ENCODE measurements around the gene UBASH3A.
"Not testable (repeated sequence)": the region's sequence is repeated elsewhere in the genome, so short reads cannot be mapped to it uniquely, and the experiment has no call there.

The UBASH3A gene

GRCh38 chr21:42454786-42455185 is 51.1 kb downstream of the UBASH3A start:
- in situ Hi-C loops (cut with MboI; ENCODE audit: low pct_unique_long_range_greater_than_20kb, low sequenced_read_pairs) = no loop called here
- DNase-seq = no peak

GRCh38 chr21:42455196-42455595 is 51.5 kb downstream of the UBASH3A start:
- in situ Hi-C loops (cut with MboI; ENCODE audit: low pct_unique_long_range_greater_than_20kb, low sequenced_read_pairs) = no loop called here
- no peak for DNase-seq

GRCh38 chr21:42455754-42456440 is 52.2 kb downstream of the UBASH3A start:
- in situ Hi-C loops (cut with MboI; ENCODE audit: low pct_unique_long_range_greater_than_20kb, low sequenced_read_pairs) = no loop called here
- no peak for DNase-seq

- in situ Hi-C loops (cut with MboI; ENCODE audit: low pct_unique_long_range_greater_than_20kb, low sequenced_read_pairs) = no loop called here
- no peak for DNase-seq
Observed at GRCh38 chr21:42456457-42456856, 52.8 kb downstream of the UBASH3A start.

- DNase-seq = no peak
- in situ Hi-C loops (cut with MboI; ENCODE audit: low pct_unique_long_range_greater_than_20kb, low sequenced_read_pairs) = no loop called here
Observed at GRCh38 chr21:42459082-42459460, 55.4 kb downstream of the UBASH3A start.

GRCh38 chr21:42459546-42460215 is 56.0 kb downstream of the UBASH3A start:
- no peak for DNase-seq
- in situ Hi-C loops (cut with MboI; ENCODE audit: low pct_unique_long_range_greater_than_20kb, low sequenced_read_pairs) = no loop called here

- in situ Hi-C loops (cut with MboI; ENCODE audit: low pct_unique_long_range_greater_than_20kb, low sequenced_read_pairs) = no loop called here
- DNase-seq = peak; percentile 44
Observed at GRCh38 chr21:42460391-42461184, 56.9 kb downstream of the UBASH3A start.

- DNase-seq = no peak
- in situ Hi-C loops (cut with MboI; ENCODE audit: low pct_unique_long_range_greater_than_20kb, low sequenced_read_pairs) = no loop called here
Observed at GRCh38 chr21:42461185-42461520, 57.5 kb downstream of the UBASH3A start.

GRCh38 chr21:42461881-42462877 is 58.5 kb downstream of the UBASH3A start:
- no peak for DNase-seq
- in situ Hi-C loops (cut with MboI; ENCODE audit: low pct_unique_long_range_greater_than_20kb, low sequenced_read_pairs) = no loop called here

GRCh38 chr21:42463861-42464515 is 60.3 kb downstream of the UBASH3A start:
- in situ Hi-C loops (cut with MboI; ENCODE audit: low pct_unique_long_range_greater_than_20kb, low sequenced_read_pairs) = no loop called here
- peak; percentile 66 for DNase-seq

- peak; percentile 89 for DNase-seq
- in situ Hi-C loops (cut with MboI; ENCODE audit: low pct_unique_long_range_greater_than_20kb, low sequenced_read_pairs) = no loop called here
Observed at GRCh38 chr21:42465008-42465802, 61.5 kb downstream of the UBASH3A start.

GRCh38 chr21:42465803-42466127 is 62.1 kb downstream of the UBASH3A start:
- DNase-seq = no peak

GRCh38 chr21:42466700-42467099 is 63.0 kb downstream of the UBASH3A start:
- DNase-seq = no peak
- in situ Hi-C loops (cut with MboI; ENCODE audit: low pct_unique_long_range_greater_than_20kb, low sequenced_read_pairs) = no loop called here

More at GRCh38 chr21:42465803-42466127, 62.1 kb downstream of the UBASH3A start:
- in situ Hi-C loops (cut with MboI; ENCODE audit: low pct_unique_long_range_greater_than_20kb, low sequenced_read_pairs) = no loop called here

GRCh38 chr21:42467140-42467983 is 63.7 kb downstream of the UBASH3A start:
- in situ Hi-C loops (cut with MboI; ENCODE audit: low pct_unique_long_range_greater_than_20kb, low sequenced_read_pairs) = no loop called here
- peak; percentile 83 for DNase-seq

- in situ Hi-C loops (cut with MboI; ENCODE audit: low pct_unique_long_range_greater_than_20kb, low sequenced_read_pairs) = no loop called here
- DNase-seq = no peak
Observed at GRCh38 chr21:42468491-42469131, 64.9 kb downstream of the UBASH3A start.

- DNase-seq = no peak
- in situ Hi-C loops (cut with MboI; ENCODE audit: low pct_unique_long_range_greater_than_20kb, low sequenced_read_pairs) = no loop called here
Observed at GRCh38 chr21:42469272-42469671, 65.6 kb downstream of the UBASH3A start.

- DNase-seq; in situ Hi-C loops (cut with MboI; ENCODE audit: low pct_unique_long_range_greater_than_20kb, low sequenced_read_pairs): not testable (repeated sequence)
Observed at GRCh38 chr21:42469726-42470125, 66.0 kb downstream of the UBASH3A start.

Measured in KBM-7 (cell line).